Right lobe of liver (tissue), 4 donors: ENCODE data around the gene DHCR24.

Experiments used
- CTCF ChIP-seq, 4 donors: fragments of 200-600 bp in 3 of 4; fragments of 450-650 bp in 1 of 4; IDR thresholded peaks; one replicate each; pipeline versions ENCODE4 v1.5.1 to v1.8.0; 2016 to 2022; ENCODE audit warnings: antibody characterized with exemption in 4 of 4, mild to moderate bottlenecking in 2 of 4
- POLR2A ChIP-seq: fragments of 450-650 bp; IDR thresholded peaks from one replicate; pipeline ENCODE4 v1.6.1; 2017; ENCODE audit warnings: antibody characterized with exemption, mild to moderate bottlenecking
- donor health status: DM: no; HTN: no; CAD: no.
- donor health status: DM: no; HTN: no; CAD: no.
- donor health status: DM: no; HTN: yes; CAD: no.

GRCh38 chr1:54929700-54930099 is 42.7 kb upstream of the DHCR24 start:
- TF ChIP-seq CTCF (IDR thresholded peaks at IDR 0.05) (no peak), POLR2A (no peak)
